NCI-H2227 treated with DMSO at 0.1 percent for 48 hours (cell line): ENCODE measurements around the gene CCT3.
"Not testable (repeated sequence)": the region's sequence is repeated elsewhere in the genome, so short reads cannot be mapped to it uniquely, and the experiment has no call there.

Experiments used
- DNase-seq: peaks from one replicate; lab custom pipeline; 2025; lab: John Stamatoyannopoulos, UW

CCT3 gene

DNA sequence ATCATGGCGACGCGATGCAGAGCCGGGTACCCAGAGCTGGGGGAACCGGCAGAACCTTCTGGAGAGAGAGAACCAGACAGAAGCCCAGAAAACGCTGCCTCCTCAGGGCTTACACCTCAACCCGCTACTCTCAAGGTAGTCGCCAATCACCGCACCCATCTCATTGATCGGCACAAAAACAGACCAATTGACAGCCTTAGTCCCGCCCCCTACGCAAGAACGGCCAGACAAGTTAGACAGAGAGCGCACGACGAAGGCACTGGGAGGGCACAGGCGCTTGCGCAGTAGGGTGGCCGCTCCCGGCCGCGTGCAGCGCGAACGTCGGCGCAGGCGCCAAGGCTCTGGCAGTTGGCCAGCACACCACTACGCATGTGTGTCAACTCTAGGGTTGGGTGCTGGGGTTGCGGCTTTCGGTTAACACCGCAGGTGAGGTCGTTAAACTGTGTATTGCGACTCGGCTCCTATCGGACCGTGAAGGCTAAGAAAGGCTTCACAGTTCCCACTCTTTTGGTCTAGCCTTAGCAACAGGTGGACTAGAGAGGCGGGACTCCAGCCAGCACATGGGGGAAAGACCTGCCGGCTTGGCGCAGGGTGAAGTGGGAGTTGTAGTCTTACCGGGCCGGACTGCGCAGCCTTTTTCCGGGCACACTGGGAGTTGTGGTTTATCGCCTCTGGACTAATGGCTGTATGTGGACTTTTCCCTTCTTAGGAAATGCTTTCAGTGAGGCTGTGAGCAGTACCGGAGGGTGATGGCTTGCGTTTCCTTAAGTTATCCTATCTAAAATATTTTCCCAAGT, at the start of gene CCT3, which contains the start of gene TSACC:
Gene CCT3, minus strand, starts transcription at position 113 of the 797 bp plus-strand sequence. Its CDS starts 108 bp downstream, at position 5.
Gene TSACC, plus strand, starts transcription at position 347 of the 797 bp plus-strand sequence. CDS start 1,232 bp downstream, outside the sequence.
- DNase-seq = peak; percentile 99

GRCh38 chr1:156387870-156388173, 49.7 kb upstream of the CCT3 start:
- no peak for DNase-seq

DNA sequence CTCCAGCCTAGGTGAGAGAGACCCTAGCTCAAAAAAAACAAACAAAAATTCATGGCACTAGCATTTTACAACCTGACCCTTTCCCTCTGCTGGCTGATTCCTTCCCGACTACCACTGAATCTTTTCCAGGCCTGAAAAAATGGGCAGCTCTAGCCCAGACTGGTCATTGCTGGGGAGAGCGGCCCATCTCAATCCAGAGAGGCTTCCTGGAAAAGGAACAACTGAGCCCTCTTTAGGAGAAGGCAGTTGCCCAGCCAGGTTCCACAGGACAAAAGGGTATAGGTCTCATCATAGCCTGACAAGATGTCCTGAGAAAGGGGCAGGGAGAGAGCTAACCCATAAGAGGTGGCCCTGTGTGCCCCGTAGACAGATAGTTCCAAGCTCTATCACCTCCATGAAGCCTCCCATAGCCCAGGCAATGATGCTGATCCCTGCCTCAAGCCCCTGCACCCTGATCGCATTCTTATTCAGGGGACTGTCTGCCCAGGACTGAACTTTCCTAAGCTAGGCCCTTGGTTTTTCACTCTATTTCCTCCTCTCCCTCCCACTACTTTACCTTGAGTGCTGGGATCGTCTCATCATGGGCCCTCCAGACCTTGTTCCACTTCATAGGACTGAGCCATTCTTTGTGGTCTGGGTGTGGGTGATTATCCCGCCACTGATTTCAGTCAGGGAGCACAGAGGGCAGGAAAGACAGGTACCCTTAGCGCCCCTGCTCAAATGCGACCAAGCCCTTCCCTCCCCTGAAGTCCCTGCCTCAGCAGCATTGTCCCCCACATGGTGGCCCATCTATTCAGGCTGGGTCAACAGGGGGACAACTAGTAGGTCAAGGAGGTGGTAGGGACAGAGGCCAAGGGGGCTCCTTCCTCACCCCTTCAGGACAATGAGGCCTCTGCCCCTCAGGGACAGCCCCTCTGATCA, 49.1 kb upstream of the CCT3 start:
- no peak for DNase-seq

GRCh38 chr1:156386134-156386901, 48.2 kb upstream of the CCT3 start:
- no peak for DNase-seq

DNA sequence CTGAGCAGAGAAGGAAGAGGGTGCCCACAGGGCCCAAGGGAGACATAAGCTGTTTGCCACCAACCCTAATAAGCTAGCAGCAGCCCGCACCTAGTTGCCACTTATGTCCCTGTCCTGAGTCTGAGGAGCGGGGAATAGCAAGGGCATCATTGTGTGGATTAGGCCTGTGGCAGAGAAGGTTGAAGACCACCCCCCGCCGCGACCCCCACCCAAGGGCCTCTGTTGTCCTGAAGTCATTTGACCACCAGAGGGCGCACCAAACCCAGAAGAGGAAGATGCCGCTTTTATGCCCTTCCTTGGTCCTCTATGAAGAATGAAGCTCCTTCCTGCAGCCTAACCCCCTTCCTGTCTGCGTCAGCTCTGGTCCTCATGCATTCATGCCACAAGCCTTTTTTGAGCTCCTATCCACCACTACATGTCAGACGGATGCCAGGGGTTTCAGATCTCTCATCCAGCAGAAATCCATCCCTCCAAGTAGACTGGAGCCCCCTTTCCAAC, 47.5 kb upstream of the CCT3 start:
- peak; percentile 70 for DNase-seq

- DNase-seq = no peak
Measured at GRCh38 chr1:156384658-156385057, 46.6 kb upstream of the CCT3 start.

- DNase-seq = no peak
Measured at GRCh38 chr1:156384007-156384406, 45.9 kb upstream of the CCT3 start.

DNA sequence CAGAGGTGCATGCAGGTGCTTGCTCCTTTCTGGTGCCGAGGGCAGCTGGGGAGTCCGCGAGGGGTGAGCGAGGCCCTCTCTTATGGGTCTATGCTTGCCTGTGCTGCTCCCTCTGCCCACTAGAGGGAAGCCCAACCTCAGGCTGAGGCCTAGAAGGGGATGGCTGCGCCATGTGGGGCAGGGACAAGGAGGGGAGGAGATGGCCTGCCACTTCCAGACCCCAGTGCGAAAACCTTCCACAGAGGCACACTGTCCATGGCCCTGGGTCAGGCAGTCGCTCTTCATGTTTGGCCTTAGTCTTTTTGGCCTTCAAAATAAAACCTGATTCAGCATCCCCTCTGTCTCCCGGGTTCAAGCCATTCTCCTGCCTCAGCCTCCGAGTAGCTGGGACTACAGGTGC, 44.9 kb upstream of the CCT3 start:
- peak; percentile 63 for DNase-seq

DNA sequence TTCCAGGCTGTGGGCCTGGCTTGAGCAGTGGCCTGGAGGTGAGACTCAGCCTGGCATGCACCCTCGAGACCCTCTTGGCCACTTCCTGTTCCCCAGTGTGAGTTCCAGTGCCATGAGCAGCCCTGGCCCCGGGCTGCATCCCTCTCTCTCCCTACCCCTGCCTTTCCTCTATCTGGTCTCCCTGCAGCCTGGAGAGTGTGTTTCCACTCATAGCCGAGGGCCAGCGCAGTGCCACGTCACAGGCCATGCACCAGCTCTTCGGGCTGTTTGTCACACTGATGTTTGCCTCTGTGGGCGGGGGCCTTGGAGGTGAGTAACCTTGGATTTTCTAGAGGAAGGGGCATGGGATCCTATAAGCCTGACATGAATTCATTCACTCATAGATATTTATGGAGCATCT, 44.5 kb upstream of the CCT3 start:
- DNase-seq = no peak

GRCh38 chr1:156379420-156380165, 41.5 kb upstream of the CCT3 start:
- no peak for DNase-seq

DNA sequence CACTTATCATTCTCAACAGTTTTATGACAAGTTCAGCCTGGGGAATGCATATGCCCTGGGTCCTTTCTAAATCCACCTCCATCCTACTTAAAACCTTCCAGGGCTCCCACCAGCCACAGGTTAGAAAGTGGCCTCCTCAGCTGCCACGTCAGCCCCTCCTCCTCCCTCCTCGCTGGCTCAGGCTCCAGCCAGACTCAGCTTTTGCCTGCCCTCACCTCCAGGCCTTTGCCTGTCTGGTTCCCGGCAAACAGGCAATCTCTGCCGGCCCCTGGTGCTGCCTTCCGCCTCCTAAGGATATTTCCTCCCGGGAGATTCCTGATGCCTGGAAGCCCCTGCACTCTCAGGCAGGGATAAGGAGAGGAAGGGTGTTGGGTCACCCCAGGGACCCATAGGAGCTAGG, 40.5 kb upstream of the CCT3 start:
- no peak for DNase-seq

DNA sequence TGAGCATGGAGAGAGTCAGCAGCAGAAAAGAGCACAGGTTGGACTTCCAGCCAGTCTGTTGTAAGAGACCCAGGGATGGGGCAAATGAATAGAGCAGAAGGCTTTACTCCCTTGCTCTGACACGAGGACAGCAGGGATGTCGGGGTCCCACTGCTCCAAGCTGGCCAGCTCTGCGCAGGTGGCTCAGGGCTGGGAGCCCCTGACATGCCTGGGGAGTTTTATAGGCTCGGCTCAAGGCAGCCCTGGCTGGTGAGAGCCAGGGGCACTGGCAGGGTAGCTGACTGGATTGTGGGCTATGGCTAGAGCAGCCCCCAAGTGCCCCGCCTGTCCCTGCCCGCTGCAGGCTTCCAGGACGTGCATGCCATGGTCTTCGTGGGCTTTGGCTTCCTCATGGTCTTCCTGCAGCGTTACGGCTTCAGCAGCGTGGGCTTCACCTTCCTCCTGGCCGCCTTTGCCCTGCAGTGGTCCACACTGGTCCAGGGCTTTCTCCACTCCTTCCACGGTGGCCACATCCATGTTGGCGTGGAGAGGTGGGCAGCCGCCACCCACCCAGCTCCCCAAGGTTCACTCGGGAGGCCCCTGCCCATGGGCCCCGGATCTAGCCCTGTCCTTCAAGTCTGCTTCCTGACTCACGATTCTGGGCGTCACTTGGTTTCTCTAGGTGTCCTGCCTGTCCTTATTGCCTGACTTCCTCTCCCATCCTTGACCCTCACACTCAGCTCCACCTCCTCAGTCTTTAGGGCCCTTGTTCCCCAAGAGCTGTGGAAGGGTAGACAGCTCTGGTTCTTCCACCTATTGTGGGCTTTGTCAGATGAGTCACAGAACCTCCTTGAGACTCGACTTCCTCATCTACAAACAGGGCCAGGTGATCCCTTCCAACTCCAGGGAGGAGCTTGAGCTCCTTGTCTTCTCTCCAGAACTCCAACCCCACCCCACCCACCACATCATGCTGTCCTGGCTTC, 39.1 kb upstream of the CCT3 start:
- DNase-seq = no peak

GRCh38 chr1:156376146-156376545, 38.1 kb upstream of the CCT3 start:
- no peak for DNase-seq

DNA sequence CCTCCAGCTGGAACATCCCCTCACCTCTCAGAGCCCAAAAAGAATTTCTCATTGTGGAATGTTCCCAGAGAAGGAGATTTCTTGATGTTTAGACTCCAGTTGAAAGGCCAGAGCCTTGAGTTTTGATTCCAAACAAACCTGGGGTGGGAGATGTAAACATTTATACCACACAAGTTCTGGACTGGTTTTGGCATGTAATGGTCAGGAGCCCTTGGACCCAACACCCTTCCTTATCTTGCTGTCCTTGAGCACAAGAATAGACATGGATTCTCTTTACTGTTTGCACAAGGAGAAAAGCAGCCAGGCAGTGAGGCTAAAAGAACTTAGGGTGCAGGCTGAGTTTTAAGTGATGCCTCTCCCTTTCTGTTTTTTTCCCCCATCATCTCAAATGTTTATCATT, 35.5 kb upstream of the CCT3 start:
- no peak for DNase-seq

DNA sequence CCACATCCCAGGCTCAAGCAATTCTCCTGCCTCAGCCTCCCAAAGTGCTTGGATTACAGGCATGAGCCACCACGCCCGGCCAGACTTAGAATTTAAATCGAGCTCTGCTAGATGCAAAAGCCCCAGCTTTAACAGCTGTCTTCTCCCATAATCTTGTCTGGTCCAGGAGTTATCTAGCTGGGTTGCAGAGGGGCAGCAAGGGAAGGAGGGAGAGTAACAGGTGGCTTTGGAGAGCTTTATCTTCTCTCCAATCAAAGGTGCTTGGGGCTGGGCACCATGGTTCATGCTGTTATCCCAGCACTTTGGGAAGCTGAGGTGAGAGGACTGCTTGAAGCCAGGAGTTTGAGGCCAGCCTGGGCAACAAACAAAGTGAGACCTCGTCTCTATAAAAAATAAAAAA, 34.8 kb upstream of the CCT3 start:
- no peak for DNase-seq

DNA sequence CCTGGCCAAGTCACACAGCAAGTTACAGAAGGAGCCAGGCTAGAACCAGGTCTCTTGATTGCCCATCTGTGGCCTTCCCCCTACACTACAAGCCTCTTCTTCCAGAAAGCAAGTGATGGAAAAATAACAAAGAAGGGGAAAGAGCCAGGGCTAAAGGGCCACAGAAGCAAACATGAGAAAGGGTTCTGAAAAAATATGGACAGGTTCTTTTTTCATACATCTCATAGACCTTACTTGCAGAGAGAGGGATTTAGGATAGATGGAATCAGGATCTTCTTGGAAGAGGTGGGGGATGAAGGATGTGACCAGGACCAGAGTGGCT, 34.1 kb upstream of the CCT3 start:
- no peak for DNase-seq

DNA sequence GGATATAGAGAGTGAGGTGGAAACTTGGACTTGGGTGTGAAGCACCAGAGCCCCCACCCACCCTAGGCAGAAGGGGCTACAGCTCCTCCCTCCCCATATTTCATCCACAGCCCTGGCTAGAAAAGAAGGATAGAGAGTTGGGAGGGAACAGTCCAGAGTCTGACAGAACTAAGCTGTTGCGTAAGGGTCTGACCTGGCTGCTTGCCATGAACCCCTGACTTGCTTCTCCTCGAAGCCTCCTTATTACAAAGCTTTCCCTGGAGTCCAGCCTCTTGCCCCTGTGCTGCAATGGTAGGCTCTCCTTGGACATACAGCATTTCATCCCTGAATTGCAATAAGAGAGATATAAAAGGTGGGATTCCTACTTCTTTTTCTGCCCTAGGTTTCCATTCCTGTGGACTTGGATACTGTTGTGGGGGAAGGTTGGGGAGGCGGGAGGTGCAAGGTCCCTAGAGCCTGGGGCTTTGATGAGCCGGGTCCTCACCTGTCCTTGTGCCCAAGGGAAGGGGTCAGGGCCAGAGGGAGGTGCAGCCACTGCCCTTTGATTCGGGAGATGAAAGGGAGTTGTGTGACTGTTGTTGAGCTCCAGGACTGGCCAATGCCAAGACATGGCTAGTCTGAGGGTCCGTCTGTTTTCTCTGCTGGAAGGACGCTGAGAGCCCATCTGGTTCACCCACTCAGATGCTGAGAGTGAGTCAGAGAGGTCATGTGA, 33.6 kb upstream of the CCT3 start:
- DNase-seq = no peak

- DNase-seq = not testable (repeated sequence)
Measured at GRCh38 chr1:156369685-156370286, 31.7 kb upstream of the CCT3 start.
